KMS-11 (cell line): ENCODE measurements around the gene H3-3A.

Experiments used
- H2AFZ ChIP-seq: fragments of 200-600 bp; sonication (generic); 2 replicates; pipeline ENCODE4 v1.6.1; 2016; ENCODE audit warnings: antibody characterized with exemption, mixed run types, low read depth
- H3K27ac ChIP-seq: fragments of 200-600 bp; sonication (generic); 2 replicates; pipeline ENCODE4 v1.6.1; 2016; ENCODE audit warnings: mild to moderate bottlenecking, mixed run types
- H3K27me3 ChIP-seq: fragments of 200-600 bp; sonication (generic); 2 replicates; pipeline ENCODE4 v1.6.1; 2017; ENCODE audit warnings: mild to moderate bottlenecking, low read depth, mixed run types, moderate library complexity; ENCODE audit not compliant: insufficient read depth
- H3K36me3 ChIP-seq: fragments of 200-600 bp; sonication (generic); 2 replicates; pipeline ENCODE4 v1.6.1; 2017; ENCODE audit warnings: mild to moderate bottlenecking, mixed run types; ENCODE audit not compliant: insufficient read depth
- H3K4me1 ChIP-seq: fragments of 200-600 bp; sonication (generic); 2 replicates; pipeline ENCODE4 v1.6.1; 2016; ENCODE audit warnings: mild to moderate bottlenecking, low read depth, mixed run types; ENCODE audit not compliant: poor library complexity, severe bottlenecking
- H3K4me2 ChIP-seq: fragments of 200-600 bp; sonication (generic); 2 replicates; pipeline ENCODE4 v1.7.0; 2016; ENCODE audit warnings: mild to moderate bottlenecking, mixed run types
- H3K4me3 ChIP-seq: fragments of 200-600 bp; sonication (generic); IDR thresholded peaks from 2 replicates; pipeline ENCODE4 v1.6.1; 2017; ENCODE audit warnings: low read depth, low read length, mixed read lengths; ENCODE audit not compliant: insufficient read depth
- H3K79me2 ChIP-seq: fragments of 200-600 bp; sonication (generic); 2 replicates; pipeline ENCODE4 v1.6.1; 2016; ENCODE audit warnings: low read depth, mixed run types; ENCODE audit not compliant: insufficient read depth
- H3K9ac ChIP-seq: fragments of 200-600 bp; sonication (generic); 2 replicates; pipeline ENCODE4 v1.6.1; 2016; ENCODE audit warnings: mild to moderate bottlenecking, mixed run types
- H4K20me1 ChIP-seq: fragments of 200-600 bp; sonication (generic); 2 replicates; pipeline ENCODE4 v1.6.1; 2016; ENCODE audit warnings: mild to moderate bottlenecking, mixed run types; ENCODE audit not compliant: insufficient read depth
- TF ChIP-seq, protein P1 (sequence below): fragments of 200-600 bp; sonication (generic); conservative IDR thresholded peaks from 2 replicates; pipeline ENCODE4 v1.6.1; 2017; ENCODE audit warnings: low read depth, mild to moderate bottlenecking, antibody characterized with exemption, low read length, moderate library complexity, mixed read lengths

Gene H3-3A

DNA sequence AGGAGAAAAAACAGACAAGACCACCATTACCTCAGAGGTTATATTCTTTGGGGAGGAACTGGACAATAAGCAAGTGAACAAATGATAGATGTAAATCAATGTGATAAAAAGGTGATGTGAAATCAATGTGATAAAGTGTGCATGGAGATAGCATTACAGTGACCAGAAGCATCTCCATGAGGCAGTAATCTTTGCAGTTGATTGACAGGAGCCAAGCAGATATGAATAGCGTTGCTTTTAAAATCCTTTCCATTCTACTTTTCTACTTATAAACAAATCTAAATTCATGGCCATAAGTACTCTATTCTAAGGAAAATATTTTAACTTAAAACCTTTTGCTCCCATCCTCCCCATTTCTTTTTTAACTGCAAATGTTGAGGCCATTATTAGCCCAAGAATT lies 2.8 kb upstream of the H3-3A start:
- Histone ChIP-seq H3K27me3 (no peaks in the 10 kb centered on the region), H3K4me1 (peaks cover 11% of the 10 kb centered on the region), H3K4me2 (no peak overlapping the region), H3K4me3 (no peak overlapping the region), H3K27ac (no peak overlapping the region), H3K9ac (no peak overlapping the region), H4K20me1 (peaks cover 7% of the 10 kb centered on the region), H2AFZ (no peak overlapping the region), H3K36me3 (no peaks in the 10 kb centered on the region), H3K79me2 (peaks cover 21% of the 10 kb centered on the region)
- TF ChIP-seq, protein P1, sequence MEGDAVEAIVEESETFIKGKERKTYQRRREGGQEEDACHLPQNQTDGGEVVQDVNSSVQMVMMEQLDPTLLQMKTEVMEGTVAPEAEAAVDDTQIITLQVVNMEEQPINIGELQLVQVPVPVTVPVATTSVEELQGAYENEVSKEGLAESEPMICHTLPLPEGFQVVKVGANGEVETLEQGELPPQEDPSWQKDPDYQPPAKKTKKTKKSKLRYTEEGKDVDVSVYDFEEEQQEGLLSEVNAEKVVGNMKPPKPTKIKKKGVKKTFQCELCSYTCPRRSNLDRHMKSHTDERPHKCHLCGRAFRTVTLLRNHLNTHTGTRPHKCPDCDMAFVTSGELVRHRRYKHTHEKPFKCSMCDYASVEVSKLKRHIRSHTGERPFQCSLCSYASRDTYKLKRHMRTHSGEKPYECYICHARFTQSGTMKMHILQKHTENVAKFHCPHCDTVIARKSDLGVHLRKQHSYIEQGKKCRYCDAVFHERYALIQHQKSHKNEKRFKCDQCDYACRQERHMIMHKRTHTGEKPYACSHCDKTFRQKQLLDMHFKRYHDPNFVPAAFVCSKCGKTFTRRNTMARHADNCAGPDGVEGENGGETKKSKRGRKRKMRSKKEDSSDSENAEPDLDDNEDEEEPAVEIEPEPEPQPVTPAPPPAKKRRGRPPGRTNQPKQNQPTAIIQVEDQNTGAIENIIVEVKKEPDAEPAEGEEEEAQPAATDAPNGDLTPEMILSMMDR: no peak

DNA sequence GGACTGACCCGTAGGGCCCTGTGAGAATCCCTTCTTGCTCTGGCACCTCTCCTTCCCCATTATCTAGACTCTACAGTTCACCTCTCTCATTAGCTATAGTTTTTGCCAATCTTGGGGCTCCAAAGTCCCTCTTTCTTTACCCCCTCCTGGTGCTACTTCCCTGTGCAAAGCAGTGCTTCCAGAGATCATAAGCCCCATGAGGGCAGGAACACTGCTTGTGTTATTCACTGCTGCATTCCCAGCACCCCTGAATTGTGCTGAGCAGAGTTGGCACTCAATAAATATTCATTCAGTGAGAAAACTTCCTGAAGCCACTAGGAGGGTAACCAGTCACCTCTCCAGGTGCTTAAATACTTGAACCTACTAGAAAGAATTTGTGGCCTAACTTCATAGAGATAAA lies 2.1 kb upstream of the H3-3A start:
- Histone ChIP-seq H3K4me3 (no peak overlapping the region), H2AFZ (no peak overlapping the region), H3K79me2 (peaks cover 28% of the 10 kb centered on the region), H3K36me3 (no peaks in the 10 kb centered on the region; the same call in 1 of the 2 replicates), H3K27me3 (no peaks in the 10 kb centered on the region), H3K9ac (no peak overlapping the region), H3K4me2 (no peak overlapping the region), H3K4me1 (peaks cover 18% of the 10 kb centered on the region), H3K27ac (no peak overlapping the region), H4K20me1 (peaks cover 15% of the 10 kb centered on the region)
- TF ChIP-seq, protein P1: no peak

DNA sequence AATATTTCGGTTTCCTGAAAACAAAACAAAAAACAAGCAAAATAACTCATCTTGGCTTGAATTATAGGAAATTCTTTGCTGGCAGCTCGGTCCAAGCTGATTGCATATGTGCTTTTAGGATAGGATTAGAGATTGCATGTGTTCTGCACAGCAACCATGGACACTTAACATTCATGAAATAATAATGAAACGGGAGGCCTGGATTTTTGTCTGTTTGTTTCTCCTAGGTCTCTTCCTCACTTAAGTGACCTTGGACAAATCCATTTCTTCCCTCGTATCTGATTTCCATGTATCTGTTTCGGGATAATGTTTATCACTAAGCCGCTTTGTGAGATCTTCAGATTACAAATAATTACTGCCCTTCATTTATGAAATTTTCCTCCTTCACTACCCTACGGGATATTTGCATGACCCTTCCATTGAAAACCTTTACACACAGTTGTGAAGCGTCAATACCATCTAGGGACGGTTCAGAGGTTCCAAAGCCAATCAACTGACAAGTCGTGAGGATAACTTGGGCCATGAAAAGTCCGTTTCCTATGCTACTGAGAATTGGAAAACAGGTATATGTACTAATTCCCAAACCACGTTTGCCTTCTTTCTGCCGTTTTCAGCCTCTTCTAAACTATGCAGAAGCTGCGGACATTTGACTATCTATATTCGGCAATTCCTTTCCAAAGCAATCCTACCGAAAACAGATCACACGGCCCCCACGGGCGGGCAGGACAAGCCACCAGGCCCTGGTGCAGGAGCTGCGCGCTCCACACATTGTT lies 1.3 kb upstream of the H3-3A start:
- TF ChIP-seq, protein P1: no peak
- Histone ChIP-seq H3K4me2 (peak overlapping the region; percentile 53), H3K4me1 (peaks cover 27% of the 10 kb centered on the region), H2AFZ (peak overlapping the region; percentile 89), H4K20me1 (peaks cover 23% of the 10 kb centered on the region), H3K9ac (peak overlapping the region; percentile 90), H3K27me3 (no peaks in the 10 kb centered on the region), H3K27ac (peak overlapping the region; percentile 67), H3K4me3 (peak overlapping the region; percentile 93), H3K36me3 (peaks cover under 1% of the 10 kb centered on the region; the same call in 1 of the 2 replicates), H3K79me2 (peaks cover 36% of the 10 kb centered on the region)

DNA sequence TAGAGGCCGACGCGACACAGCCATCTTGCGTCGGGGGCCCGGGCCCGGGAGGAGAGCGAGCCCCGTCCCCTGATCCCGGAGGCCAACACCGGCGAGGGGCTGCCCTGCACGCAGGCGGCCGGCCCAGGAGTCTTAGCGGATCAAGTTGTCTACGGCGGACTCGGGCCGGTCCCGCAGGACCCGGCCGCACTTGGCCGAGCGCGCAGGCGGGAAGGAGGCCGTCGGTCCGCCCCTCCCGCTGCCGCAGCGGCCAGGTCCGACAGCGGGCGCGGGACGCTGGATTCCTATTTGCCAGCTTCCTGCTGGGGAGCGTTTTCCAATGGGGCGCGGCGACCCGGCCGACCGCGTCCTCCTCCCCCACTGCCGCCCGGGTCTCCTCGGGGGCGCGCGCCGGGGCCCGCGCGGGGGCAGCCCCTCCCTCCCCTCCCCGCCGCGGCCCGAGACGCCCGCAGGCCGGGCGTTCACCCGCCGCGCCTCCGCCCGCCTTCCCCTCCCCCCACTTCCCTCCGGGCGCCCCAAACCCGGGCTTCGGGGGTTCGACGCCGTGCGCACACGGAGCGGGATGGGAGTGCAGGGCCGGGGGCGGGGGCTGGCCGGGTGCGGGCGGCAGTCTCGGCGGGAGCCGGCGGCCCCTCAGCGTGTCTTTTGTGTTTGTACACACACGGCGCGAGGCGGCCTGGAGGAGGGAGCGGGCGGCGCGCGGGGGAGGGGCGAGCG lies 517 bp upstream of the H3-3A start:
- H3K9ac ChIP-seq: peak overlapping the region; percentile 90
- H3K36me3 ChIP-seq: peaks cover 8% of the 10 kb centered on the region; the same call in 1 of the 2 replicates
- no peaks in the 10 kb centered on the region for H3K27me3 ChIP-seq
- H3K4me3 ChIP-seq: peak overlapping the region; percentile 93
- H2AFZ ChIP-seq: peak overlapping the region; percentile 89
- H3K4me2 ChIP-seq: peak overlapping the region; percentile 53
- peaks cover 30% of the 10 kb centered on the region for H4K20me1 ChIP-seq
- peaks cover 34% of the 10 kb centered on the region for H3K4me1 ChIP-seq
- H3K79me2 ChIP-seq: peaks cover 44% of the 10 kb centered on the region
- TF ChIP-seq, protein P1: no peak
- H3K27ac ChIP-seq: peak overlapping the region; percentile 67
